NCI-H2227 treated with DMSO at 0.1 percent for 48 hours (cell line): ENCODE data around the gene PCDHA3.
"Not testable (repeated sequence)": the region's sequence is repeated elsewhere in the genome, so short reads cannot be mapped to it uniquely, and the experiment has no call there.

ENCODE experiments used
- DNase-seq: peaks from one replicate; lab custom pipeline; 2025; lab: John Stamatoyannopoulos, UW

PCDHA3 gene

GRCh38 chr5:140821375-140822280, 20.8 kb downstream of the PCDHA3 start, which contains the start of gene PCDHA5:
Gene PCDHA5 (plus strand): TSS chr5:140821613.
- DNase-seq, result no peak

GRCh38 chr5:140822281-140822629, 21.4 kb downstream of the PCDHA3 start:
- no peak for DNase-seq

- DNase-seq, result not testable (repeated sequence)
Observed at GRCh38 chr5:140822969-140823368, 22.1 kb downstream of the PCDHA3 start.

- DNase-seq, result no peak
Observed at GRCh38 chr5:140823475-140823874, 22.6 kb downstream of the PCDHA3 start.

- DNase-seq, result peak; percentile 52
Observed at GRCh38 chr5:140827704-140828361, 27.0 kb downstream of the PCDHA3 start, which contains the start of gene PCDHA6. Gene PCDHA6 (plus strand): TSS chr5:140827960. CDS start chr5:140828092, 132 bp downstream.

- DNase-seq, result peak; percentile 5
Observed at GRCh38 chr5:140828362-140828737, 27.5 kb downstream of the PCDHA3 start.

- DNase-seq, result not testable (repeated sequence)
Observed at GRCh38 chr5:140829511-140830501, 28.9 kb downstream of the PCDHA3 start.

- no peak for DNase-seq
Observed at GRCh38 chr5:140833993-140834392, 33.1 kb downstream of the PCDHA3 start, which contains the start of gene PCDHA7. Gene PCDHA7 (plus strand): TSS chr5:140834269. CDS start chr5:140834384, 115 bp downstream.

GRCh38 chr5:140834439-140835008, 33.7 kb downstream of the PCDHA3 start:
- not testable (repeated sequence) for DNase-seq

- no peak for DNase-seq
Observed at GRCh38 chr5:140835622-140836510, 35.0 kb downstream of the PCDHA3 start.

- DNase-seq, result no peak
Observed at GRCh38 chr5:140840978-140841962, 40.4 kb downstream of the PCDHA3 start, which contains the start of gene PCDHA8. Gene PCDHA8 (plus strand): TSS chr5:140841187. CDS start chr5:140841322, 135 bp downstream.

- no peak for DNase-seq
Observed at GRCh38 chr5:140842798-140843733, 42.2 kb downstream of the PCDHA3 start.

GRCh38 chr5:140848139-140849102, 47.6 kb downstream of the PCDHA3 start, which contains the start of gene PCDHA9:
Gene PCDHA9 (plus strand): TSS chr5:140848382. CDS start chr5:140848496, 114 bp downstream.
- not testable (repeated sequence) for DNase-seq

GRCh38 chr5:140849831-140850634, 49.2 kb downstream of the PCDHA3 start:
- not testable (repeated sequence) for DNase-seq
